GM19023 (cell line): ENCODE data around the gene RASD2.

ENCODE experiments used
- ATAC-seq: cut with Tn5 transposase; IDR thresholded peaks from one replicate; pipeline ENCODE4 v1.9.1; 2021; ENCODE audit warnings: mild to moderate bottlenecking, moderate library complexity; ENCODE audit not compliant: unreplicated experiment

Gene RASD2

GRCh38 chr22:35517769-35518530 lies 22.7 kb upstream of the RASD2 start:
- no peak for ATAC-seq

GRCh38 chr22:35518811-35519210 lies 21.8 kb upstream of the RASD2 start:
- ATAC-seq, result no peak

GRCh38 chr22:35519306-35520000 lies 21.2 kb upstream of the RASD2 start:
- no peak for ATAC-seq

- no peak for ATAC-seq
These were observed 19.0 kb upstream of the RASD2 start for GRCh38 chr22:35521358-35522224.

- no peak for ATAC-seq
These were observed 18.1 kb upstream of the RASD2 start for GRCh38 chr22:35522225-35523149.

GRCh38 chr22:35523167-35523947 lies 17.3 kb upstream of the RASD2 start:
- no peak for ATAC-seq

- ATAC-seq, result no peak
These were observed 15.5 kb upstream of the RASD2 start for GRCh38 chr22:35524966-35525686.

- no peak for ATAC-seq
These were observed 14.8 kb upstream of the RASD2 start for GRCh38 chr22:35525687-35526332.

GRCh38 chr22:35526333-35526979 lies 14.2 kb upstream of the RASD2 start:
- ATAC-seq, result no peak

- ATAC-seq, result no peak
These were observed 11.7 kb upstream of the RASD2 start for GRCh38 chr22:35528927-35529326.

GRCh38 chr22:35530700-35531099 lies 9.9 kb upstream of the RASD2 start:
- no peak for ATAC-seq

- no peak for ATAC-seq
These were observed 9.4 kb upstream of the RASD2 start for GRCh38 chr22:35531202-35531601.

GRCh38 chr22:35531676-35532075 lies 9.0 kb upstream of the RASD2 start:
- no peak for ATAC-seq

- no peak for ATAC-seq
These were observed 7.1 kb upstream of the RASD2 start for GRCh38 chr22:35533365-35534029.

- ATAC-seq, result no peak
These were observed 6.5 kb upstream of the RASD2 start for GRCh38 chr22:35534091-35534490.

- no peak for ATAC-seq
These were observed 3.4 kb upstream of the RASD2 start for GRCh38 chr22:35537232-35537631.

- ATAC-seq, result no peak
These were observed 1.8 kb upstream of the RASD2 start for GRCh38 chr22:35538801-35539321.
